HG03175 (cell line): ENCODE data around the gene KIAA0825.

Experiments used
- ATAC-seq: cut with Tn5 transposase; IDR thresholded peaks from one replicate; pipeline ENCODE4 v1.9.1; 2021; ENCODE audit warnings: mild to moderate bottlenecking, moderate library complexity; ENCODE audit not compliant: unreplicated experiment

KIAA0825 gene

DNA sequence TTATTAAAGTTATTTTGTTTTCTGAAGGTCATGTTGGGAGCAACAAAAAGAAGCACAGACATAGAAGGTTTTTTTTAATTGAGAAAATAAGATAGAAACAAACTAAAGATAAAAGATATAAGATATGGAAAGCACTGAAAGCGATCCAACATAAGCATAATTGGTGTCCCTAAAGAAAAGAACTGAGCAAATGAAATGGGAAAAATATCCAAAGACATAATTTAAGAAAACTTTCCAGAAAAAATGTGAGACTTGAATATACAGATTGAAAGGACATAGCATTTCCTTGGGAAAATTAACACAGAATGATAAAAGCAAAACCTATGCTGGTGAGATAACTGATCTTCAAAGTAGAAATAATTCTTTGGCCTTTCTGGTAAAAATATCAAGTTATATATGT lies 289.3 kb downstream of the KIAA0825 start:
- ATAC-seq, result no peak

DNA sequence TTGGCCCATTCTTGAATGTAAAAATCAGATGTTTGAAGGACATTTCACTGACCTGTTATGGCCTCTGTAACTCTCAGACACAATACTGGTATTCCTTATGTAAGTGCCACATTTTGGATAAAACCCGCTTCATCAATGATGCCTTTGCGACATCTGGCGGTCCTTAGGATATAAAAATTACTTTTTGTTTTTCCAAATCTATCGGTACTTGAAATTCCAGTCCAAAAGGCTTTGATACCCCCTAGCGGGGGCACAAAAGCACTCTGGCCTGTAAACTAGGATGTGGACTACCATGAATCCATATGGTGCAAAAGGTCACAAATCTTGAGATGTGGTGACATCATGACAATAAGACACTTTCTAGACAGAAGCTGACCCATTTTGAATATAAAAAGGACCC lies 291.8 kb downstream of the KIAA0825 start:
- no peak for ATAC-seq

DNA sequence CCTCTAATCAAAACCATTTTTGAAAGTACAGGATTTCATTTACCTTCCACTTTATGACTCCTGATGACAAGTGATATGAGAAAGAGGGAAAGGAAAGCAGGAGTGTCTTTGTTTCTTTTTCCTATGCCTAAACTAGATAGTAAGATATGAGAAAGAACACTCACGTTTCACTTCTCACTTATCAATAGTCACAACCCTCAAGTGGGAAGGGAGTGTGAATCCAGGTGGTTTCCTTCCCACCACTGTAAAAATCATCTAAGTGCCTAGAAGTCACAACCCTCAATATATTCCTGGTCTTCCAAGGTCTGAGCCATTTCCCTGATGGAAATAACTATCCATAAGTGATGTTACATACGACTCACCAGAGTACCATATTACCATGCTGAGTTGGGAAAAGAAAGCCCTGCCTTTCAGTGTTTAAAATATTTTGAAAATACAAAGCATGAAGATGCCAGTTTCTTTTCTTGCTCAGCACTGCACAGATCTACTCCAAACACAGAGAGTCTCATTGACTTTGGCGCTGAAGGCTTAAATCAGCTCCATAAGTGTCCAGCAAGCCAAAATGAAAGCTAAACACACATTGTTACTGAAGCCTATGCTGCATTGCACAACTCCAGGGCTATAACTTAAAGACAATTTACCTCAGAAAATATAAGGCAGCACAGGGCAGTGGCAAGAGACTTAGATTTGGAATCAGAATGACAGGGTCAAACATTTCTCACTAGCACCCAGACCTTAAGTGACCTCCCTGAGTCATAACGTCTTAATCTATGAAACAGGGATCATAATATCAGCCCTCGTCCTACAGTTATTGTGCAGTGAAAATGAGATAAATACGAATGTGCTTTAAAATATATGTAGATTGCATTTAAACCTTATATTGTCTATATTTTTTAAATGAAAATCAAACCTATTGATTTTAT lies 301.2 kb downstream of the KIAA0825 start:
- ATAC-seq, result no peak

DNA sequence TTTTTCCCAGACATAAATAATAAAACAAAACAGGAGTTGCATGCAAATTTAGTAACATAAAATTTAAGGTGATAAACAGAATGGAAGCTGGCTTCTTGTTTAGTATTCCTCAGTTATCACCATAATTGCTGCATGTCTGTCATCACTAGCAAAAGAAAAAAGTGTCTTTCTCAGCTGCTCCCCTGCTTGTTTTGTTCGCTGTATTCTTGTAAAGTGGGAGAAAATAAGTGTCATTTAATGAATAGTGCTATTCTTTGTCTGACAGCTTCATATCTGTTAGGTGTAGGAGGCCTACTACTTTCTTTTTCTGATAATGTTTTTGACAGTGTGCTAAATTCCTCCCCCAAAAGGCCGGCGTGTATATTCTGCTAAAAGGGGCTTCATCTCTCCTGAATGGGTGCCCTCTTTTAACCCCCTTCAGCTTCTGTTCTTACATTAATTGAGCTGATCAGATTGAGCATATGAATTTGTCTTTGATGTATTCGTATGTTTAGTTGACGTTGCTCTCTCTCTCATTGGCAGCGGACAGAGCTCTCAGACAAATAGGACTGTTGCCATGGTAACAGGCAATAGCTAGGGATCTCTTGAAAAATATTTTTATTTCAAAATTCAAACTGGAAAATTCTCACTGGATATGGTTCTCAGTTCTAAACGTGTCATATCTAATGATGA lies 303.8 kb downstream of the KIAA0825 start:
- no peak for ATAC-seq

DNA sequence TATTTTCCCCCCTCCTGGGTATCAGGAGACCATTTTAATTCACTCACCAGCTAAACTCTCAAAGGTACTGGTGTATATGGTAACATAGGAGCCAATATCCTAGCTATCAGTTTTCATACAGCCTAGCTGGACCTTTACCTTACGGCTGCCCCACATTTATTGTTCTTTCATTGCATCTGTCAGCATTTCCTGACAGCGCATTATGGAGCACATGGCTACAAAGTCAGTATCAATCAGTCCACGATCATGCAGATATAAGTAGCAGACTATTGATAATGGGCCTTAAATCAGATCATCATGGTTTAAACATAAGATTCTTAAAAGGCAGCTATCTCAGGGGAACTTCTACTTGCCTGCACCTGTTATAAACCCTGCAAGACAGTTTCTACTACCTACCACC lies 304.7 kb downstream of the KIAA0825 start:
- no peak for ATAC-seq

DNA sequence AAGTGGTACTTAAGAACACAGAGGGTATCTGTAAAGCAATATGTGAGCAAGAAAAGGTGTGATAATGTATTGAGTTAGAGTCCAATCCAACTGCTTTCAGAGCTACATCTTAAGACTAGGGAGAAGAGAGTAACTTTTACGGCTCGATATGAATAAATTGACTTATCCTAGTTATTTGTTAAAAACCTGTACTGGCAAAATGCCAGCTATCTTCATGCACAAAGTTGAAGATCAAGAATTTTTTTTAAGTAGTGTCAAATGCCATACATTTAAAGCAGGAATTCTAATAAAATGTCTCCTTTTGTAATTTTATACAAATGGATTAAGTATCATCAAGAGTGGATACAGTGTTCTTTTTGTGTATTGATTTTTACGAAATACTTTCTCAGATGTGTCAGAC lies 305.2 kb downstream of the KIAA0825 start:
- ATAC-seq, result no peak

DNA sequence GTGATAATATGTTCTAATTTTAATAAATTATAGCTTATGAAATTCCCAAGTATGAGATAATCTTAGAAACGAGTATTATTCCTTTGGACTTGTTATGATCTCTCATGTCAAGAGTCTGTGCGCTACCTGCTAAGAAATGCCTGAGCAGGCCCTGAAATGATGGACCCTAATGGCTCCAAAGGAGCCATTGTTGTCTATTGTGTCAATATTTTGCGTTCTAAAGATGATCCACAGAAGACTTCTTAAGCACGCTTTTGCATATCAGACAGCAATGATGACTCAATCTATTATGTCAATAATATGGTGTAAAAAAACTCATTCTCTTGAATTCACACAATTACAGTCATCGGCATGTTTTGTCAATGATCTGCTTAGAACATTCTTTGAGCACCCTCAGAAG lies 306.1 kb downstream of the KIAA0825 start:
- ATAC-seq, result no peak

DNA sequence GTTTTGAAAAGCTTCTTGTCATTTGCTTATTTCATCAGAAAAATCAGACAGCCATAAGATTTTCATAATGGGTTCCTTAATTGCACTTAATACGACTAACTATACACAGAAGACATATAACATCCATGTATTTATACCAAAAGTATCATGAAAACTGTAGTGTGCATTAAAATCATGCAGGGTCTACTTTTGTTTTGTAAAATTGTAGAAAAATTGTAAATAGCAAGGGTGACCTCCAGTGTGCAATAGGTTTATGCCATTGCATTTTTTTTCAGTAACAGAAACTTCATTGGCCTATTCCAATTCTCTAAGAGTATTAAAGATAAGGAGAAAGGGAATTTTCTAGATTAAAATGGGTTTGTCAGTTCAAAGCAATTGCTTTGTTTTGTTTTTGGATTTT lies 307.6 kb downstream of the KIAA0825 start:
- ATAC-seq, result no peak

DNA sequence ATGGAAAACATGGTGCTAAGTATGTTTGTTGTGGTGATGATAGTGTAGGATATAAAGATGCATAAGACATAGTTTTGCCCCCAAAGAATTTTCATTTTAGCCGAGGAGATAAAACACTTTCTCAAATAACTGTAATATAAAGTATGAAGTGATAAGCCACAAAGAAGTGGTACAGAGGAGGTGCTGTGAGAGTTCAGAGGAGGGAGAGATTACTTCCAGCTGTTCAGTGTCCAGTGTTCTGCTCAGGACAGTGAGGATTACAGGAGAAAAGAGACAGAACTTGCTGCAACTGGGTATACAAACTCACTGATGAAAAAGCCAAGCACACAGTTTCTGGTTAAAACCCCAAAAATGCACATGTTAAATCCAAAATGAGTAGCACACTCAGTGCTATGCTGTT lies 309.3 kb downstream of the KIAA0825 start:
- no peak for ATAC-seq

DNA sequence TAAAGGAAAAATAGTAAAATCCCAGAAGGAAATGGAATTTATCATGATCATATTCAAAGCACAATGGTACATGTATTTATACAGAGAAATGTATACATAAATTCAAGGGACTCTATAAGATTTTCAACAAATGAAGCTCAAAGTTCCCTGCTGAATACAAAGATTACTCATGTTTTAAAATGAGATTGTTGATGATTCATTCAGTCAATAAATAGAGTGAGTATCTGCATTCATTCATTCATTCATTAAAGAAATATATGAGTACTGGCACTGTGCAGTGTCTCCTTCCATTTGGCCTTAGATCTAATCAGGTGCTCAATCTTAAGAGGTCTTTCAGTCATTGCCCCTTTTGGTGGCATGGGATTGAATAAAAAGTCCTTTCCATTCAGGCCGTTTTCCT lies 310.0 kb downstream of the KIAA0825 start:
- no peak for ATAC-seq

DNA sequence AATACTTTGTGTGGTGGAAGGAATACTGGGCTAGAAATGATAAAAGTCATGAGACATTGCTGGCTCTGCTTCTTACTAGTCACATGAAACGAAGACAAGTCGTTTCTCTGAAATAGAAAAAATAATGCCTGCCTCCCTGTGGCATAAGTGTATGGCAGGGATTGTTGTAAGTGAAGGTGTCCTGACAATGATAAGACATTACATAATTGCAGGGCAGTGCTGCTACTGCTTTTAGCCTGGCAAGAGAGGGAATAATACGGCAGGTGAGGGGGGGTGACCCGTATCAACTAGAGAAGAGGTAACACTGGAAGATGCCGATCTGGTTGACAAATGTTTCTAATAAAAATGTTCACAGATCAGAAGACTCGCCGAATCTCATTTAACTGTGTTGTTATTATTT lies 314.3 kb downstream of the KIAA0825 start:
- no peak for ATAC-seq

DNA sequence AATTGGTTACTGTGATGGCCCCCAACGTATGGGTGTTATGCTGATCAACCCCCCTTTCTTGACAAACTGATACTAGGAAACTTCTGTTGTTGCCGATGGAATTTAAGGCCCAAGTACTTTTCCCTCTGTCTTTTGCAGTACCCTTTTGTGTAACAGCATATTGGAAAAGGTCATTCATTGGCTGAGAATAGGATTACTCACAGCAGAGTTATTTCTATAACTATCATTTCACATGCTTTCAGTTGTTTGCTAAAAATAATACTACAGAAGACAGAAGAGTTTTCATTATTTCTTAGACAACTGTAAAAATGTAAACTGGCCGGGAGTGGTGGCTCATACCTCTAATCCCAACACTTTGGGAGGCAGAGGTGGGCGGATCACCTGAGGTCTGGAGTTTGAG lies 329.5 kb downstream of the KIAA0825 start:
- ATAC-seq, result no peak

DNA sequence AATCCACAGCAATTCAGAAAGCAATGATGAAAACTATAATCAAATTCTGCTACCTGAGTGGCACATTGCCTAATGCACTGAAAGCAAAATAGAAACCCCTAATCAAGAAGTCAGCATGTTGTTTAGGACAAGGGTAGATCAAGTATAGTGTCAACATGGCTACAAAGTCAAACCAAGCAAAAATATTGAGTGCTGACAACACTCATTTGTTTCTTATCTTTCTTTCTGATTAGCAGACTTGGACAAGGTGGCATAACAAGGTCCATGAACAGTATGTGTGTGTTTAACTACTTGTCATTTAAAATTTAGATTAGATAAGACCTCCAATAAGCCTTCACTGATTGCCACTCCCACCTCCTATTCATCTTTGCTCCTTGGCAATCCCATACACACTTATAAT lies 332.4 kb downstream of the KIAA0825 start:
- ATAC-seq, result no peak

DNA sequence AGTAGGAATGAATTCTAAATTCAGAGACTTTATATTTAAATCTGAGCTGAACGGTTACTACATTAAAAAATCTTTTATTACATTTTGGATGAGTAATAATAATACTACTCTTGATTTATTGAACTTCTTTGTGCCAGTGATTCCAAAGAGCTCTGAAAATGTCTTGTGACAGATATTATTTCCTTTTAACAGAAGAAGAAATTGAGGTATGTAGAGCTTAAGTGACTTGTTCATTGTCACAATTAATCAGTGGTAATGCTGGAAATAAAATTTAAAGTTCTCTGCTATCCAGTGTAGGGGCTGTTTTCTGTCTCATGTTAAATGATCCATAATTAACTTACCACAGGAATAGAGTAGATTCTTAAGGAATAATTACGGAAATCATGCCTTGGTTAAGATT lies 335.3 kb downstream of the KIAA0825 start:
- ATAC-seq, result no peak

DNA sequence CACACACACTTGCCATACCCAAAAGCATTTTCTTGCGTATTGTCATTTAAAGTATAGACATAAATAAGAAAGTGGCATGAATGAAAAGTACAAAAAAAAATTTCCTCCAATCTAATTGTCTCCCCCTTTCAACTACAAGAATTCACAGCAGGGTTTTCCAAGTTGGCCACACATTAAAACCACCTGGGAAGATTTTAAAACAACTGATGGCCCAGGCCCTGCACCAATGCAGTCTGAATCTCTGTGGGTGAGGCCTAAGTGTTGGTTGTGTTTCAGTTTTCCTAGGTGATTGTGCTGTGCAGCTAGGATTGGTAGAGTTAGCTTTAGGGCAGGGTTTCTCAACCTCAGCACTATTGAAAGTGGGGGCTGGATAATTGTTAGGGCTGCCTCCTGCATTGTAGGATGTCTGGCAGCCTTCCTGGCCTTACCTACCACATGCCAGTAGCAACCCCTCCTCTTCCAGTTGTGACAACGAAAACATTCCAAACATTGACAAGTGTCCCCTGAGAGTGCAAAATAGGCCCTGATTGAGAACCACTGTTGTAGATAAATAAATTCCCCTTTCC lies 337.1 kb downstream of the KIAA0825 start:
- ATAC-seq, result no peak

DNA sequence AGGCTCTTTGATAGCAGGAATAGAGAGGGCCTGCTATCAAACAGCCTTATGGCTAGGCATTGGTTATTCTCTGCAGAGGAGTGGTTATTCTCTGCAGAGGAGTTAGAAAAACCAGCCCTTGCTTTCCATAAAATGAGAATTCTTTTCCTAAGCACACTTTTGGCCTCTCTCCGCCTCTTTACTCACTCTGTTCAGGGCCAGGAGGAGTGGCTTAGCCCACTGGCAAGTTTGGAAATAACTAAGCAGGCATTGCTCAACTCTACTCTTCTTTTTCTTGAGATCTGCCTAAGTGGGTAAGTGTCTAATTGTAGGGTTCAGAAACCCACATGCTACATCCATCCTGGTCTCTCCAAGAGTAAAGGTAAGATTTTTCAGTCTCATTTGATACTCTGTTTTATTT lies 341.7 kb downstream of the KIAA0825 start:
- ATAC-seq, result no peak

DNA sequence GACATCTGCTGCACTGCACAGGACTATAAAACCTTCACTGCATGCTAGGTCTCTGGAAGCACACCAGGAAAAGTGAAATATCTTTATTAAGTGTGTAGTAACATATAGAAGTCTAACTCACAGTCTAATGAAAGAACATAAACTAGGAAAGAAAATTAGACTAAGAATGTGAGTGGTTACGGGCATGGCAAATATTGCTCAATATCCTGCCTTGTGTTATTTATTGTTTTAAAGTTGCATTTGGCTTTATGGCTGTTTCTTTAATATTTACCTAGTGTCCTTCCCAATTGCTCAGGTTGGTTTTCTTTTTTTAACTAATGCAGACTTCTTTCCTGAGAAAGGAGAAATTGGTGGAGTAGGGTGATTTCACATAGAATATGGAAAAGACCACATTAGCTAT lies 342.4 kb downstream of the KIAA0825 start:
- no peak for ATAC-seq

DNA sequence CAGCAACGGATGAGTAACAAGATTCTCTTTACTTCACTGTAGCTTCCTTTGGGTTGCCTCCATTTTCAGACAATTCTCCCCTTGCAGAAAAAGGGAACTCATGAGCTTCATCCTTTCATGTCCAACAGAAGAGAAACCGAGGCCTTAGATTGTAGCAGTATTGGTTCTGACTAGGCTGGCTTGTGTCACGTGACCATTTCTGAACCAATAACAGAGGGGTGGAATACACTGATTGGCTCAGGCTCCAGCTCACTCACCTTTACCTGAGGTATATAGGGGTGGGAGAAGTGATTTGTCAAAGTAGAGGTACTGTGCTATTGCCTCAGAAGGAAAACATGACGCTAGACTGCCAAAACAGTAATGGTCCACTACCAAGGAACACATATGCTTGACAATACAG lies 343.7 kb downstream of the KIAA0825 start:
- no peak for ATAC-seq

DNA sequence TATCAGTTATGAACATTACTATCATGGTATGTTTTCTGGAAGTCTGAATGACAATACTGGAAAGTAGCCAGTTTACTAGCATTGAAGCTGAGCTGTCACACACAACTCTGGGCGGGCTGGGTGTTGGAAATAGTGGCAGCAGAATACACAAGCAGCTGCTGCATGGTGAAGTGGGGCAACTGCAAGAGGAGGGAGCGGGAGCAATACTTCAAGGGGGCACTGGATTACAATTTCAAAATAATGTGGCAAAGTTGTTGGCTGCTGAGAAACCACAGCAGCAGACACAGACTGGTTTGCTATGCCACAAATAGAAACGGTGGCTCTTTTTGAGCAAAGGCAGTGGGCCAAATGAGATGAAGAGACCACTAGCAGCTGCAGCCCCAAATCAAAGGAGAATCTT lies 350.2 kb downstream of the KIAA0825 start:
- ATAC-seq, result no peak

DNA sequence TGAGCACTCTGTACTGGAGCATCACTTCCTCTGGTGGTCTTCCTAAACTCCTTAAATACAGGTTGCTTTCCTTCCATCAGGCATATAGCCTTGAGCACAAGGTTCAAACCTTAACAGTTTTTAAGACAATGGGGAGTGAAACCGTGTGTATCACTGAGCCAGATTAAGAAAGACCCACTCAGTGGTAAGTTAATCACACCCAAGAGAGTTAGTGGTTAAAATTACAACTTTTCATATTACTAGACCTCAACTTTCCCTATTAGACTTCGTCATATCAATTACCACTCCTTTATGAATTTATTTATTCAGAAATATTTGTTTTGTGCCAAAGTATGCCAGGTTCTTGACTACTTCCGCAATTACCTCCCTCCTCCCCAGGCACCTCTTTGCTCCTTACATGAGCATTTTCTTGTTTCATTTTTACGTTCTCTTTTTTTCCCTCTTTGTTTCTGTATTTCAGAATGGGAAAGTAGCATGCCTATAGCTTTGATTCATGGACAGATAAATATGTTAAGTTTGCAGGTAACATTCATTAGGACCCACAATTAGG lies 351.0 kb downstream of the KIAA0825 start:
- ATAC-seq, result no peak

DNA sequence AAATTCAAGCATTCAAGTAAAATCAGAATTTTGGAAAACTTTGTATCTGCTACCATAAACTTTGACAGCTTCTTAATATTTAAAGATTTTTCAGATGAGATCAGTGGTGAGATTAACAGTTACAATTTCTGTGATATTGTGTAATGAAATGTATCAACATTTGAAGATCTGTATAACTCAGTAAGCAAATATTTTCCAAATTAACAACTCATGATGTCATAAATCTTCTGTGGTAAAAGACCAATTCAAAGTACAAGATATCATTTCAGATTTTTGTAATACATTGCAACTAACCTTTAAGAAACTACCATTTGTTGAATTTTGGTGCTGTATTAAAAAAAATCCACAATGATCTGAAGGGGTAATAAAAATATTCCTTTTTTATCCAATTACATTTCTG lies 352.2 kb downstream of the KIAA0825 start:
- ATAC-seq, result no peak

DNA sequence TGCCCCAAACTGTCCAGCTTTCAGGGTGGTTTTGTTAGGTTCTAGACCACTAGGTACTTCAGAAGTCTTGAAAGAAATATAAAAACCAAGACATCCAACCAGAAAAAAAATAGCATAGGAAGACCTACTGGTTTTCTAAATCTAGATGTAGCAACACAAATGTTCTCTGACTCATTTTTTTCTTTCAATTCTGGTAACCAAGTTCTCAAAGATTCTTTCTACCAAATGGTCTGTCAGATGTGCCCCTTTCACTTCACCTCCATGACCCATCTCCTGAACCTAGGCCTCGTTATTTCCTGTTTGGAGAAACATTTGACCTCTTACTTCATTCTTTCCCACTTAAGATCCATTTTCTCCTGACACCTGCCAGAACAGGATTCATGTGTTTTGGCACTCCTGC lies 355.3 kb downstream of the KIAA0825 start:
- ATAC-seq, result no peak
